Measurements from ENCODE around the gene CEP128. TPM values are rescaled to one million over a fixed set of nuclear protein-coding genes. Genes with fewer than 3 reads are reported as not detected.

CEP128 gene
- polyA plus RNA-seq, 1 of the 3 experiments (the other 2 are of a cell fraction) = 1.2 TPM

DNA sequence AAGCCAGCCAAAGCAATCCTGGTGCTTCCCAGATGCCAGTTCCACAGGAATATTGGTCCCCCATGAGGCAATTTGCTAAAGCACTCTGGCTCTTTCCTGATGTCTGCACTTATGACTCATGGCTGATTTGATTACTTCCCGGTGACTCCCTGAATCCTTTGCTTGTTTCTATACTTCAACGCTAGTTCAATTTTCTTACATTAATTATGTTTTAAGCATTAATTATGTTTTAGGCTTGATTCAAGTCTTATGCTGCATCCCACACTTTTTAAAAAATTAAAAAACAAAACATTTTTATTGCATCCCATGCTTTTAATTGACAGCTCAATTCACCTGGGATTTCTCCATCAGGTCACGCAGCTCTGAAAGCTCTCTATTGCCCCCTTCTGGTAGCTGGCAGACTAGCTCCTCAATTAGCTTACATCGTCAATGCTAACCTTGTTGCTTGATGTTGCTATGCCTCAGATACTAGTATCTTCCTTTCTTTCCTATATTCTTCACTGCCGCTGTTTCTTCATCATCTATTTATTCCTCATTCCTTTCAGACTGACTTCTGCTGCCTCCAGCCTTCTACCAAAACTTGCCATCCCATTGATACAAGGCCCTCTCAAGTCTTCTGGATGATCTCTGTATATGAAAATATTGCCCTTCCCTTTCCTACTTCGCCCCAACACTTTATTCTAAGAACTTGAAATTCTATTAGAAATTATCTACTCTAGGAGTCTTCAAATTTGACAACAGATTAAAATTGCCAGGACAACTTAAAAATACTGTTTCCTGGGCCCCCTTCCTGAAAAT, 45.9 kb upstream of the CEP128 start (continued):
- TF ChIP-seq, protein P1, sequence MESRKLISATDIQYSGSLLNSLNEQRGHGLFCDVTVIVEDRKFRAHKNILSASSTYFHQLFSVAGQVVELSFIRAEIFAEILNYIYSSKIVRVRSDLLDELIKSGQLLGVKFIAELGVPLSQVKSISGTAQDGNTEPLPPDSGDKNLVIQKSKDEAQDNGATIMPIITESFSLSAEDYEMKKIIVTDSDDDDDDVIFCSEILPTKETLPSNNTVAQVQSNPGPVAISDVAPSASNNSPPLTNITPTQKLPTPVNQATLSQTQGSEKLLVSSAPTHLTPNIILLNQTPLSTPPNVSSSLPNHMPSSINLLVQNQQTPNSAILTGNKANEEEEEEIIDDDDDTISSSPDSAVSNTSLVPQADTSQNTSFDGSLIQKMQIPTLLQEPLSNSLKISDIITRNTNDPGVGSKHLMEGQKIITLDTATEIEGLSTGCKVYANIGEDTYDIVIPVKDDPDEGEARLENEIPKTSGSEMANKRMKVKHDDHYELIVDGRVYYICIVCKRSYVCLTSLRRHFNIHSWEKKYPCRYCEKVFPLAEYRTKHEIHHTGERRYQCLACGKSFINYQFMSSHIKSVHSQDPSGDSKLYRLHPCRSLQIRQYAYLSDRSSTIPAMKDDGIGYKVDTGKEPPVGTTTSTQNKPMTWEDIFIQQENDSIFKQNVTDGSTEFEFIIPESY (IDR thresholded peaks at IDR 0.05; ENCODE audit: borderline replicate concordance, low read depth) = no peak
- TF ChIP-seq, protein P2, sequence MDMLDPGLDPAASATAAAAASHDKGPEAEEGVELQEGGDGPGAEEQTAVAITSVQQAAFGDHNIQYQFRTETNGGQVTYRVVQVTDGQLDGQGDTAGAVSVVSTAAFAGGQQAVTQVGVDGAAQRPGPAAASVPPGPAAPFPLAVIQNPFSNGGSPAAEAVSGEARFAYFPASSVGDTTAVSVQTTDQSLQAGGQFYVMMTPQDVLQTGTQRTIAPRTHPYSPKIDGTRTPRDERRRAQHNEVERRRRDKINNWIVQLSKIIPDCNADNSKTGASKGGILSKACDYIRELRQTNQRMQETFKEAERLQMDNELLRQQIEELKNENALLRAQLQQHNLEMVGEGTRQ (IDR thresholded peaks at IDR 0.05; ENCODE audit: borderline replicate concordance, low read depth, low read length) = no peak
- no peak for TF ChIP-seq GATA2 (CRISPR knock-in tag; IDR thresholded peaks at IDR 0.05)
- TF ChIP-seq MXI1 (IDR thresholded peaks at IDR 0.05; ENCODE audit: low read depth, low read length) = peak; percentile 42; the same call in 1 of the 2 replicates
- TF ChIP-seq, protein P3, sequence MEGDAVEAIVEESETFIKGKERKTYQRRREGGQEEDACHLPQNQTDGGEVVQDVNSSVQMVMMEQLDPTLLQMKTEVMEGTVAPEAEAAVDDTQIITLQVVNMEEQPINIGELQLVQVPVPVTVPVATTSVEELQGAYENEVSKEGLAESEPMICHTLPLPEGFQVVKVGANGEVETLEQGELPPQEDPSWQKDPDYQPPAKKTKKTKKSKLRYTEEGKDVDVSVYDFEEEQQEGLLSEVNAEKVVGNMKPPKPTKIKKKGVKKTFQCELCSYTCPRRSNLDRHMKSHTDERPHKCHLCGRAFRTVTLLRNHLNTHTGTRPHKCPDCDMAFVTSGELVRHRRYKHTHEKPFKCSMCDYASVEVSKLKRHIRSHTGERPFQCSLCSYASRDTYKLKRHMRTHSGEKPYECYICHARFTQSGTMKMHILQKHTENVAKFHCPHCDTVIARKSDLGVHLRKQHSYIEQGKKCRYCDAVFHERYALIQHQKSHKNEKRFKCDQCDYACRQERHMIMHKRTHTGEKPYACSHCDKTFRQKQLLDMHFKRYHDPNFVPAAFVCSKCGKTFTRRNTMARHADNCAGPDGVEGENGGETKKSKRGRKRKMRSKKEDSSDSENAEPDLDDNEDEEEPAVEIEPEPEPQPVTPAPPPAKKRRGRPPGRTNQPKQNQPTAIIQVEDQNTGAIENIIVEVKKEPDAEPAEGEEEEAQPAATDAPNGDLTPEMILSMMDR (IDR thresholded peaks at IDR 0.05) = peak; percentile 97

DNA sequence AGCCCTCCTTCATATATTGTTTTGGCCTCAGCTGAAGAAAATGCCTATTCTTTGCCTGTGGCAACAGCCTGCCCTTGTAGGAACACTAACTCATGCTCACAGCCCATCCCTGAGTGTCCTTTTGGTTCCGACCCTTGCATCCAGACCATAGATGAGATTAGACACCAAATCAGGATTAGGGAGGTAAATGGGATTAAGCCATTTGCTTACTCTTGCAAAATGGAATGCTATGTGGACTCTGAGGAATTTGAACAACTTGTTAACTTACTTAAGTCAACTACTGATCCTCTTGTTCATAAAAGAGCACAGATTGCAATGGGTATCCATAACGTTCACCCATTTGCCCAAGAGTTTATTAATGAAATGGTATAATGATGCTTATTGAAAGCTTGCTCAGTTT, 41.2 kb upstream of the CEP128 start:
- Histone ChIP-seq H3K4me3 (ENCODE audit: low read depth in 2 of 2, low read length in 1 of 2) (no peak overlapping the region), H3K27me3 (ENCODE audit: insufficient read depth) (peaks cover 5% of the 10 kb centered on the region; the same call in 1 of the 2 replicates), H4K20me1 (ENCODE audit: insufficient read depth) (no peaks in the 10 kb centered on the region), H3K79me2 (ENCODE audit: insufficient read depth) (no peaks in the 10 kb centered on the region), H3K9me3 (no peaks in the 10 kb centered on the region), H3K4me1 (ENCODE audit: control insufficient read depth in 1 of 2, insufficient read depth in 2 of 2, low read depth in 1 of 2, low read length in 1 of 2) (no peaks in the 10 kb centered on the region; a peak in 1 of 4 replicates), H3K27ac (ENCODE audit: low read depth in 2 of 2, low read length in 1 of 2) (no peak overlapping the region), H3K4me2 (no peak overlapping the region), H2AFZ (ENCODE audit: low read depth) (no peak overlapping the region), H3F3A (replicated peaks; ENCODE audit: insufficient read depth) (no peaks in the 10 kb centered on the region), H3K9ac (no peak overlapping the region), H3K36me3 (replicated peaks in 1 of 2; ENCODE audit: control insufficient read depth in 1 of 2, insufficient read depth in 2 of 2, low read length in 1 of 2) (no peaks in the 10 kb centered on the region), H3K9me2 (no peaks in the 10 kb centered on the region)
- no peak for DNase-seq
- TF ChIP-seq TEAD4 (IDR thresholded peaks at IDR 0.05; ENCODE audit: borderline replicate concordance, insufficient read depth) = no peak
- TF ChIP-seq, protein P4, sequence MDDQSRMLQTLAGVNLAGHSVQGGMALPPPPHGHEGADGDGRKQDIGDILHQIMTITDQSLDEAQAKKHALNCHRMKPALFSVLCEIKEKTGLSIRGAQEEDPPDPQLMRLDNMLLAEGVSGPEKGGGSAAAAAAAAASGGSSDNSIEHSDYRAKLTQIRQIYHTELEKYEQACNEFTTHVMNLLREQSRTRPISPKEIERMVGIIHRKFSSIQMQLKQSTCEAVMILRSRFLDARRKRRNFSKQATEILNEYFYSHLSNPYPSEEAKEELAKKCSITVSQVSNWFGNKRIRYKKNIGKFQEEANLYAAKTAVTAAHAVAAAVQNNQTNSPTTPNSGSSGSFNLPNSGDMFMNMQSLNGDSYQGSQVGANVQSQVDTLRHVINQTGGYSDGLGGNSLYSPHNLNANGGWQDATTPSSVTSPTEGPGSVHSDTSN (IDR thresholded peaks at IDR 0.05) = no peak
- WGBS (ENCODE audit: low lambda C conversion rate) = 28% methylated on average over 2 of the region's 2 CpGs
- CTCF ChIA-PET = interaction anchor here (1.2 kb wide), 1 partner anchor 14 kb away, joined by 3 read pairs; no protein-coding TSS in a partner anchor
- POLR2A ChIA-PET = no interaction called here

Measured in SK-N-SH (cell line).